Activated T-helper 1 cell treated with anti-CD3 and anti-CD28 coated beads, Interleukin-12 subunit alpha, Interleukin-12 subunit beta, Interleukin-2, Interleukin-4 antibody, amounts not matched to agents 30 ng/mL and 10 ng/mL and 1 ng/mL, durations not matched to agents 14 hours and 24 hours and 36 hours (primary cell): ENCODE results near the gene TYSND1. TPM values are rescaled to one million over a fixed set of nuclear protein-coding genes. Genes with fewer than 3 reads are reported as not detected.
A peak's percentile ranks its signal among the peaks of the same experiment; 100 is the strongest.
"Not testable (repeated sequence)": the region's sequence is repeated elsewhere in the genome, so short reads cannot be mapped to it uniquely, and the experiment has no call there.

Source experiments
- DNase-seq: peaks from one replicate; pipeline ENCODE4 v3.0.0; 2021; ENCODE audit warnings: low spot score
- H3K27ac Mint-ChIP-seq: one replicate; pipeline ENCODE4 v1.8.0; 2021; ENCODE audit warnings: mild to moderate bottlenecking, mixed read lengths
- H3K27me3 Mint-ChIP-seq: one replicate; pipeline ENCODE4 v1.8.0; 2022; ENCODE audit warnings: mild to moderate bottlenecking, moderate library complexity, mixed read lengths; ENCODE audit not compliant: insufficient read depth
- H3K36me3 Mint-ChIP-seq: one replicate; pipeline ENCODE4 v1.8.0; 2021; ENCODE audit warnings: low read depth, mixed read lengths
- H3K4me1 Mint-ChIP-seq: one replicate; pipeline ENCODE4 v1.8.0; 2021; ENCODE audit warnings: low read depth, mixed read lengths
- H3K4me3 Mint-ChIP-seq: one replicate; pipeline ENCODE4 v1.8.0; 2021; ENCODE audit warnings: mild to moderate bottlenecking, moderate library complexity, mixed read lengths
- H3K9me3 Mint-ChIP-seq: one replicate; pipeline ENCODE4 v1.8.0; 2021; ENCODE audit warnings: mixed read lengths
- intact Hi-C: fragments of 100-400 bp; cut with micrococcal nuclease; formaldehyde crosslinking; loops from one replicate; pipeline ENCODE4 v1.15.1; 2024
- total RNA-seq: library from RNA; stranded (reverse); gene quantifications from 2 replicates; pipeline ENCODE4 v1.2.3, GENCODE V29; 2022

The TYSND1 gene
- 12.6 and 12.7 TPM in 2 replicates for total RNA-seq

- intact Hi-C loops: loop anchor here (1.0 to 5.0 kb wide), 11 partner anchors 14 to 431 kb away; partner anchors contain the start of genes AIFM2, EIF4EBP2, LRRC20 and PPA1
- peak within 1 kb of the TSS; percentile 96 for H3K27ac Mint-ChIP-seq
- peak within 1 kb of the TSS; percentile 92 for H3K4me3 Mint-ChIP-seq
- peak; percentile 90 for DNase-seq
- H3K36me3 Mint-ChIP-seq: peaks cover 13% of the 10 kb centered on the region
- H3K9me3 Mint-ChIP-seq: no peaks in the 10 kb centered on the region
- no peaks in the 10 kb centered on the region for H3K27me3 Mint-ChIP-seq
- H3K4me1 Mint-ChIP-seq: peaks cover 8% of the 10 kb centered on the region
Measured at GRCh38 chr10:70146489-70147258, at the start of gene TYSND1. Gene TYSND1 (minus strand): TSS chr10:70146700. CDS start chr10:70146586, 114 bp downstream.

GRCh38 chr10:70193391-70193844, 46.9 kb upstream of the TYSND1 start:
- Mint-ChIP-seq H3K36me3 (peaks cover 14% of the 10 kb centered on the region), H3K4me1 (peaks cover 11% of the 10 kb centered on the region), H3K27me3 (no peaks in the 10 kb centered on the region), H3K27ac (no peak overlapping the region), H3K9me3 (no peaks in the 10 kb centered on the region), H3K4me3 (no peak overlapping the region)
- intact Hi-C loops: no loop called here
- DNase-seq: no peak

- H3K27me3 Mint-ChIP-seq: no peaks in the 10 kb centered on the region
Measured at GRCh38 chr10:70192326-70192968, 45.9 kb upstream of the TYSND1 start.

GRCh38 chr10:70191972-70192305, 45.4 kb upstream of the TYSND1 start:
- no peak overlapping the region for H3K4me3 Mint-ChIP-seq
- no peak overlapping the region for H3K27ac Mint-ChIP-seq
- no peak for DNase-seq
- intact Hi-C loops: no loop called here
- no peaks in the 10 kb centered on the region for H3K27me3 Mint-ChIP-seq
- H3K9me3 Mint-ChIP-seq: no peaks in the 10 kb centered on the region
- H3K36me3 Mint-ChIP-seq: peaks cover 2% of the 10 kb centered on the region
- peaks cover under 1% of the 10 kb centered on the region for H3K4me1 Mint-ChIP-seq

More at GRCh38 chr10:70192326-70192968, 45.9 kb upstream of the TYSND1 start:
- no peaks in the 10 kb centered on the region for H3K9me3 Mint-ChIP-seq
- H3K27ac Mint-ChIP-seq: no peak overlapping the region
- no peak overlapping the region for H3K4me3 Mint-ChIP-seq
- no peak for DNase-seq
- intact Hi-C loops: no loop called here
- H3K36me3 Mint-ChIP-seq: peaks cover 6% of the 10 kb centered on the region
- peaks cover 5% of the 10 kb centered on the region for H3K4me1 Mint-ChIP-seq

GRCh38 chr10:70191161-70191971, 44.9 kb upstream of the TYSND1 start:
- Mint-ChIP-seq H3K27me3 (peaks cover 3% of the 10 kb centered on the region), H3K36me3 (peaks cover 2% of the 10 kb centered on the region), H3K27ac (no peak overlapping the region), H3K9me3 (no peaks in the 10 kb centered on the region), H3K4me3 (no peak overlapping the region), H3K4me1 (no peaks in the 10 kb centered on the region)
- no peak for DNase-seq
- intact Hi-C loops: no loop called here

- Mint-ChIP-seq H3K27ac (no peak overlapping the region), H3K27me3 (peaks cover 7% of the 10 kb centered on the region), H3K4me3 (no peak overlapping the region), H3K4me1 (no peaks in the 10 kb centered on the region), H3K36me3 (peaks cover 2% of the 10 kb centered on the region), H3K9me3 (no peaks in the 10 kb centered on the region)
- intact Hi-C loops: no loop called here
- no peak for DNase-seq
Measured at GRCh38 chr10:70190581-70190980, 44.1 kb upstream of the TYSND1 start.

- no peaks in the 10 kb centered on the region for H3K9me3 Mint-ChIP-seq
- DNase-seq: no peak
- H3K4me1 Mint-ChIP-seq: no peaks in the 10 kb centered on the region
- H3K27me3 Mint-ChIP-seq: peaks cover 11% of the 10 kb centered on the region
- H3K27ac Mint-ChIP-seq: no peak overlapping the region
- H3K4me3 Mint-ChIP-seq: no peak overlapping the region
- intact Hi-C loops: no loop called here
- no peaks in the 10 kb centered on the region for H3K36me3 Mint-ChIP-seq
Measured at GRCh38 chr10:70190102-70190501, 43.6 kb upstream of the TYSND1 start.

- H3K27me3 Mint-ChIP-seq: peaks cover 13% of the 10 kb centered on the region
- DNase-seq: no peak
- H3K9me3 Mint-ChIP-seq: no peaks in the 10 kb centered on the region
- intact Hi-C loops: no loop called here
- H3K36me3 Mint-ChIP-seq: no peaks in the 10 kb centered on the region
- H3K27ac Mint-ChIP-seq: no peak overlapping the region
- no peak overlapping the region for H3K4me3 Mint-ChIP-seq
- H3K4me1 Mint-ChIP-seq: no peaks in the 10 kb centered on the region
Measured at GRCh38 chr10:70188768-70189167, 42.3 kb upstream of the TYSND1 start.

- Mint-ChIP-seq H3K4me1 (no peaks in the 10 kb centered on the region), H3K27me3 (peaks cover 17% of the 10 kb centered on the region), H3K36me3 (no peaks in the 10 kb centered on the region), H3K9me3 (no peaks in the 10 kb centered on the region), H3K27ac (no peak overlapping the region), H3K4me3 (no peak overlapping the region)
- DNase-seq: no peak
- intact Hi-C loops: no loop called here
Measured at GRCh38 chr10:70186571-70186970, 40.1 kb upstream of the TYSND1 start.

GRCh38 chr10:70186090-70186489, 39.6 kb upstream of the TYSND1 start:
- H3K27ac Mint-ChIP-seq: no peak overlapping the region

GRCh38 chr10:70183304-70183703, 36.8 kb upstream of the TYSND1 start:
- intact Hi-C loops: no loop called here
- H3K27me3 Mint-ChIP-seq: peaks cover 20% of the 10 kb centered on the region
- H3K36me3 Mint-ChIP-seq: no peaks in the 10 kb centered on the region
- peaks cover 3% of the 10 kb centered on the region for H3K9me3 Mint-ChIP-seq
- no peaks in the 10 kb centered on the region for H3K4me1 Mint-ChIP-seq
- DNase-seq: no peak
- H3K4me3 Mint-ChIP-seq: no peak overlapping the region
- H3K27ac Mint-ChIP-seq: no peak overlapping the region

More at GRCh38 chr10:70186090-70186489, 39.6 kb upstream of the TYSND1 start:
- Mint-ChIP-seq H3K9me3 (no peaks in the 10 kb centered on the region), H3K4me1 (no peaks in the 10 kb centered on the region), H3K4me3 (no peak overlapping the region), H3K36me3 (no peaks in the 10 kb centered on the region), H3K27me3 (peaks cover 17% of the 10 kb centered on the region)
- no peak for DNase-seq
- intact Hi-C loops: no loop called here

GRCh38 chr10:70179209-70179608, 32.7 kb upstream of the TYSND1 start:
- H3K9me3 Mint-ChIP-seq, H3K4me1 Mint-ChIP-seq, H3K4me3 Mint-ChIP-seq, H3K36me3 Mint-ChIP-seq, H3K27me3 Mint-ChIP-seq, intact Hi-C loops, H3K27ac Mint-ChIP-seq, DNase-seq: not testable (repeated sequence)
